HL-60 (cell line): ENCODE data around the gene SZRD1.

Experiments used
- DNase-seq, 2 experiments: peaks; one replicate each; pipeline ENCODE4 v3.0.0-alpha.2; 2010 to 2020; ENCODE audit warnings: low read depth in 1 of 2, low spot score in 1 of 2
- H3K27ac ChIP-seq: fragments of 250-450 bp; sonication (Bioruptor Pico); replicated peaks from 2 replicates; pipeline ENCODE4 v1.5.1; 2020; ENCODE audit warnings: mild to moderate bottlenecking, moderate library complexity
- H3K27me3 ChIP-seq: fragments of 250-450 bp; sonication (Bioruptor Pico); 2 replicates; pipeline ENCODE4 v1.5.1; 2021; ENCODE audit warnings: mild to moderate bottlenecking, moderate library complexity; ENCODE audit not compliant: insufficient read depth, poor library complexity, severe bottlenecking
- H3K4me3 ChIP-seq: replicated peaks from 2 replicates; pipeline ENCODE4 v1.5.1; 2011; ENCODE audit warnings: mild to moderate bottlenecking, control low read depth, low read length; ENCODE audit not compliant: insufficient read depth
- CTCF ChIP-seq: IDR thresholded peaks from one replicate; pipeline ENCODE4 v1.5.1; 2011; ENCODE audit warnings: low read length, control low read depth, inconsistent platforms; ENCODE audit not compliant: insufficient read depth
- GABPA ChIP-seq: IDR thresholded peaks from 2 replicates; pipeline ENCODE4 v1.6.1; 2012; ENCODE audit warnings: low read depth
- POLR2AphosphoS5 ChIP-seq: IDR thresholded peaks from 2 replicates; pipeline ENCODE4 v1.6.1; 2012; ENCODE audit warnings: low read depth
- REST ChIP-seq: IDR thresholded peaks from 2 replicates; pipeline ENCODE4 v1.6.1; 2012; ENCODE audit warnings: low read depth; ENCODE audit not compliant: insufficient replicate concordance
- SPI1 ChIP-seq: IDR thresholded peaks from 2 replicates; pipeline ENCODE4 v1.6.1; 2012; ENCODE audit warnings: low read depth, mild to moderate bottlenecking, borderline replicate concordance

SZRD1 gene

GRCh38 chr1:16324456-16324890 is 42.6 kb upstream of the SZRD1 start:
- no peak overlapping the region for H3K27ac ChIP-seq
- no peak overlapping the region for H3K4me3 ChIP-seq
- no peak for DNase-seq
- TF ChIP-seq SPI1, result no peak
- no peak for TF ChIP-seq REST
- TF ChIP-seq CTCF, result no peak
- no peak for TF ChIP-seq POLR2AphosphoS5
- no peak for TF ChIP-seq GABPA
- H3K27me3 ChIP-seq, result no peaks in the 10 kb centered on the region

- DNase-seq, result no peak
- no peak overlapping the region for H3K27ac ChIP-seq
- TF ChIP-seq GABPA (no peak), REST (no peak), POLR2AphosphoS5 (no peak), CTCF (no peak), SPI1 (no peak)
- no peaks in the 10 kb centered on the region for H3K27me3 ChIP-seq
- no peak overlapping the region for H3K4me3 ChIP-seq
Measured at GRCh38 chr1:16326833-16327404, 40.1 kb upstream of the SZRD1 start.

GRCh38 chr1:16334655-16335340 is 32.2 kb upstream of the SZRD1 start:
- Histone ChIP-seq H3K27me3 (no peaks in the 10 kb centered on the region), H3K4me3 (no peak overlapping the region), H3K27ac (no peak overlapping the region)
- TF ChIP-seq REST (no peak), SPI1 (no peak), POLR2AphosphoS5 (no peak), GABPA (no peak), CTCF (no peak)
- no peak for DNase-seq
